GM12872 (cell line): Measurements from ENCODE around the gene FNDC3B.

Source experiments
- TF ChIP-seq, protein P1 (sequence below): IDR thresholded peaks from 3 replicates; pipeline ENCODE4 v1.5.1; 2011; ENCODE audit warnings: low read depth, mild to moderate bottlenecking, low read length, moderate library complexity; ENCODE audit not compliant: insufficient read depth

The FNDC3B gene

DNA sequence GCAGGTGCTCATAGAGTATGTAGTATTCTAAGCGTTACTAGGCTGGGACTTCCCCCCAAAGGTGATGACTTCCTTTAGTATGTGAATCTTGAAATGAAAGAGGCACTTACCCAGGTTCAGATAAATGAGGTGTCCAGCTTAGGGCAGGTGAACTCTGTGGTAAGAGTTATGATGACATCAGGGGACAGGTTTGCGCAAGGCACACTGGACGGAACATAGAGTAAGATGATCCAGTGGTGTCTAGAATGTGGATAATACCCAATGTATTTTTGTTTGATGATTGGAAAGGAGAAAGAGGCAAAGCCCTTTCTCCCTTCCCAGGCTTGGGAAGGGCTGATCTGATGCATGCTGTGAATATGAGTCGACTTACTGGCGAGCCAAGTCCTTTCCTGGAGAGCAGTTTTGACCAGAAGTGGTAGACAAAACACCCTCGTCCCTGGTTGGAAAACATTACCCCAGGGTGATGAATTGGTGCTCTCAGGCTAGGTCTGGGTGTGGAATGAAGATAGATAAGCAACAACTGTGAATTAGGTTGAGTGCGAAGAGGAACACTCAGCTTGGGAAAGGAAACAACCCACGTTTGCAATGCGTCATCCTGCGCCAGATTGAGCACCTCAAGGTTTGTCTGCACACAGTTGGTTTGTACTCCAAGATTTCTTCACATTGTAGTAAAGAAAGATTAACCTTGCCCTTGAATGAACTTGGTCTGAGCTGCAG lies 284.7 kb downstream of the FNDC3B start:
- TF ChIP-seq, protein P1, sequence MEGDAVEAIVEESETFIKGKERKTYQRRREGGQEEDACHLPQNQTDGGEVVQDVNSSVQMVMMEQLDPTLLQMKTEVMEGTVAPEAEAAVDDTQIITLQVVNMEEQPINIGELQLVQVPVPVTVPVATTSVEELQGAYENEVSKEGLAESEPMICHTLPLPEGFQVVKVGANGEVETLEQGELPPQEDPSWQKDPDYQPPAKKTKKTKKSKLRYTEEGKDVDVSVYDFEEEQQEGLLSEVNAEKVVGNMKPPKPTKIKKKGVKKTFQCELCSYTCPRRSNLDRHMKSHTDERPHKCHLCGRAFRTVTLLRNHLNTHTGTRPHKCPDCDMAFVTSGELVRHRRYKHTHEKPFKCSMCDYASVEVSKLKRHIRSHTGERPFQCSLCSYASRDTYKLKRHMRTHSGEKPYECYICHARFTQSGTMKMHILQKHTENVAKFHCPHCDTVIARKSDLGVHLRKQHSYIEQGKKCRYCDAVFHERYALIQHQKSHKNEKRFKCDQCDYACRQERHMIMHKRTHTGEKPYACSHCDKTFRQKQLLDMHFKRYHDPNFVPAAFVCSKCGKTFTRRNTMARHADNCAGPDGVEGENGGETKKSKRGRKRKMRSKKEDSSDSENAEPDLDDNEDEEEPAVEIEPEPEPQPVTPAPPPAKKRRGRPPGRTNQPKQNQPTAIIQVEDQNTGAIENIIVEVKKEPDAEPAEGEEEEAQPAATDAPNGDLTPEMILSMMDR, result no peak

DNA sequence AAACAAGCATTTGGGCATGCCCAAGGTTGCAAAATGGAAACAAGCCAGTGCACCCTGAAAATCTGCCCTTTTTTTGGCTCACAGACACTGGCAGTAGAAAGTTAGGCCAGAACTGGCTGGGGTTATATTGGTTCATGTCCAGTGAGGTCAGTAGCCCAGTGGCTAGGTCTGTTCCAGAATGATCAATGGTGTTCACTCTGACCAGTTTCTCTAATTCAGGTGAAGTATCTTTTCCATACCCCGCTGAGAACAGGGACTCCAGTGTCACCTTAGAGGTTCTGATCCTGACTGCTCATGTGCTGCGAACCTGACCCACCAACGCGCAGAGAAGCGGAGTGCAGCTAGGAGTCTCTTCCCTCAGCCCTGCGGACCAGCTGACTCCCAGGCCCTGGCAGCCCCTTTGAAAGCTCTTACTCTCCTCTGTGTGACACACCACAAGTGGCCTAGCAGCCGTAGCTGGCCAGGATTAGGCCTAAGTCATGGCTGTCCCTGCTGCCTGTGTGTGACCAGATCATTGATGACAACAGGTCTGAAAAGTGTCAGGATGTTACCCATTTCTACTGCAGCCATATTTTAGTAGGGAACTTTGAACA lies 285.3 kb downstream of the FNDC3B start:
- TF ChIP-seq, protein P1, result no peak

DNA sequence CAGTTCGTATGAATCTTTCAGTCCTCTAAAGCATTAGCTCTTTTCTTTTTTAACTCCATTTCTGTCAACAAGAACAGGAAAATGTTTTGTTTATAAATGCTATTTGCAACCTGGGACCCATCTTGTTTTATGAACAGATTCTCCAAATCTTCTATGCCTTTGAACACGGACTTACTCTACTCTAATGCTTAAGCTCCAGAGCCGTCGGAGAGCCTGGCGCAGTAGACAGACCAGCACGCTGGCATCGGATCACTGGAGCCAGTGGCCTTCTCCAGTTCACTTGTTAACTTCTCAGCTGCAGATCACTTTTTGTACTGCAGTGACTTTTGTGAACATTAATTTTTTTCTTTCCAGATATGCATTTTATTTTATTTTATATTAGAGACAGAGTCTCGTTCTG lies 286.1 kb downstream of the FNDC3B start:
- TF ChIP-seq, protein P1, result no peak

DNA sequence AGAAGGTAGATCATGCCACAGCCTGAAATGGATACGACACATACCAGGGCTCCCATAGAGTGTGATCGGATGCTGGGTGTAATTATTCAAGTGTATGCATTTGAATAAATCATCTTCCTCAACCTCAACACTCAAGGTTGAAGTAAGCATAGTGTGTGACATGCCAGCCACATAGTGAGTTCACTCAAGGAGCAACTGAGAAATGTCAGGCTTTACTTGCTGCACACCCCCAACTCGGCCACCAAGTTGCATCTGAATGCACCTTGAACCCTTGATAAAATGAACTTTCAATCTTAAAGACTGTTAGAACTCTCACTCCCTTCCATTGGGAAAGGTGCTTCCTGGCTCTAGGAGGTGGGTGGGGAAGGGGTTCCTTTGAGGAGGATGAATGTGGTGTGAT lies 287.6 kb downstream of the FNDC3B start:
- TF ChIP-seq, protein P1, result no peak

DNA sequence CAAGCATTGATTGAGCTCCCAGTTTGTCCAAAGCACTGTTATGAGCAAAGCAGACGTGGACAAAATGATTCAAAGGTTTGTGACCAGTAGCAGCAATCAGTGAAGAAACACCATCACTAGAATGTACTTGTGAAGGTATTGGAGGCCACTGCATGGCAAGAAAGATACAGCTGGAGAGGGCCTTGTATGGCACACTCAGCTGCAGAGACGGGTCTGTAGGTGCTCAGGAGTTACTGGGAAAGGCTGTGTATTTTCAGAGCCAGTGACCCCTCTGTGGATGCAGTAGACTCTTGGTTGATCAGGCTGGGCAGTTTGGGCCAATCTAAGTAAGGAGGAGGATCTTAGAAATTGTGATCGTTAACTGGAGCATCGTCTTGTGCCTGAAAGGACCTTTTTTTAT lies 288.9 kb downstream of the FNDC3B start:
- TF ChIP-seq, protein P1, result no peak

DNA sequence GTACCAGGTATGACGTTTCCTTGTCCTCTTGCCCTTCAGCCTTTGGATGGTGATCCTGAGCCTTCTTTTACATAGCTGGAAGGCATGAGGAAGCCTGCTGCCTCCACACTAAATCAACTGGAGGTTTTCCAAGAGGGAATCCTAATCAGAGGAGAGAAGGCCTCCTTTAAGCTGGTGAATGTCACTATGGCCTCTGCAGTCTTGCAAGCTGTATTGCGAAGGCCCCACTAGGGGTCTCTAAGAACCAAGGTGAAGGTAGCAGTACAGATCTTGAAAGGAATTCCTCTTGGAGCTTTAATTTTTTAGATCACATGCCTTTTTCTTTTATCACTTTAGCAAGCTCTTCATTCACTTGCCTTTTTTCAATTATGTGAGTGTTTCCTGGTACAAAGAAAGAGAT lies 289.7 kb downstream of the FNDC3B start:
- TF ChIP-seq, protein P1, result peak; percentile 12; the same call in 1 of the 3 replicates

DNA sequence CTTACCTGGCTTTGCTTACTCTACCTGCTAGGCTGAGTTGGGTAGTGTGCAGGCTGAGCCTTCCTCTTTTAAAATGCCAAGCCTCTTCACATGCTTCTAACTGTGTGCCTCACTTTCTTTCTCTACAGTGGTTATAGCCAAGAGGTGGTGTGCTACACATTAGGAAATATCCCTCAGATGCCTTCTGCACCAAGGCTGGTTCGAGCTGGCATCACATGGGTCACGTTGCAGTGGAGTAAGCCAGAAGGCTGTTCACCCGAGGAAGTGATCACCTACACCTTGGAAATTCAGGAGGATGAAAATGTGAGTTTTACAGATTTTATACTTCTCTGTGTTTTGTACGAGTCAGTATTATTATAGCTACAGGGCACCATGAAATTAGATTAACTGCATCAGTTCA lies 291.0 kb downstream of the FNDC3B start:
- TF ChIP-seq, protein P1, result no peak
